GM23338 (cell line): ENCODE measurements around the gene CAPS. TPM values are rescaled to one million over a fixed set of nuclear protein-coding genes. Genes with fewer than 3 reads are reported as not detected.

Experiments used
- ATAC-seq: fragments of 200-7000 bp; cut with Tn5 transposase; 3 replicates; pipeline ENCODE4 v1.9.1; 2020
- DNase-seq: peaks from one replicate; pipeline ENCODE4 v3.0.0-alpha.2; 2015; ENCODE audit warnings: low spot score
- H2AFZ ChIP-seq: fragments of 200-600 bp; sonication (generic); 2 replicates; pipeline ENCODE4 v1.8.0; 2016; ENCODE audit warnings: antibody characterized with exemption, mild to moderate bottlenecking, moderate library complexity
- H3F3A ChIP-seq: fragments of 200-600 bp; sonication (generic); replicated peaks from 2 replicates; pipeline ENCODE4 v1.8.0; 2017; ENCODE audit warnings: antibody characterized with exemption, mixed run types, low read depth
- H3K27ac ChIP-seq: fragments of 200-600 bp; sonication (generic); 2 replicates; pipeline ENCODE4 v1.6.1; 2016; ENCODE audit warnings: low read depth
- H3K27me3 ChIP-seq: fragments of 200-600 bp; sonication (generic); 2 replicates; pipeline ENCODE4 v1.8.0; 2016; ENCODE audit warnings: mild to moderate bottlenecking, mixed run types, moderate library complexity; ENCODE audit not compliant: insufficient read depth
- H3K36me3 ChIP-seq: fragments of 200-600 bp; sonication (generic); 2 replicates; pipeline ENCODE4 v1.8.0; 2016; ENCODE audit warnings: mild to moderate bottlenecking; ENCODE audit not compliant: insufficient read depth
- H3K4me1 ChIP-seq: fragments of 200-600 bp; sonication (generic); 2 replicates; pipeline ENCODE4 v1.8.0; 2016; ENCODE audit warnings: mild to moderate bottlenecking, moderate library complexity; ENCODE audit not compliant: insufficient read depth
- H3K4me2 ChIP-seq: fragments of 200-600 bp; sonication (generic); 2 replicates; pipeline ENCODE4 v1.7.1; 2017; ENCODE audit warnings: mixed run types
- H3K4me3 ChIP-seq: fragments of 200-600 bp; sonication (generic); 2 replicates; pipeline ENCODE4 v1.6.1; 2016; ENCODE audit warnings: mixed run types
- H3K79me2 ChIP-seq: fragments of 200-600 bp; sonication (generic); replicated peaks from 2 replicates; pipeline ENCODE4 v1.8.0; 2017; ENCODE audit warnings: mild to moderate bottlenecking; ENCODE audit not compliant: insufficient read depth
- H3K9me2 ChIP-seq: fragments of 200-600 bp; sonication (generic); 2 replicates; pipeline ENCODE4 v1.8.0; 2017; ENCODE audit not compliant: insufficient read depth
- H4K20me1 ChIP-seq: fragments of 200-600 bp; sonication (generic); replicated peaks from 2 replicates; pipeline ENCODE4 v1.8.0; 2017; ENCODE audit warnings: mild to moderate bottlenecking; ENCODE audit not compliant: insufficient read depth
- H3K27ac Mint-ChIP-seq: 2 replicates; pipeline ENCODE4 v1.8.0; 2020; ENCODE audit warnings: inconsistent platforms, mild to moderate bottlenecking, moderate library complexity, mixed read lengths
- H3K27me3 Mint-ChIP-seq: 3 replicates; pipeline ENCODE4 v1.8.0; 2022; ENCODE audit warnings: low read depth, mild to moderate bottlenecking, moderate library complexity, mixed read lengths, inconsistent platforms; ENCODE audit not compliant: insufficient read depth, poor library complexity
- H3K36me3 Mint-ChIP-seq: 3 replicates; pipeline ENCODE4 v1.8.0; 2021; ENCODE audit warnings: low read depth, mild to moderate bottlenecking, inconsistent platforms, moderate library complexity, mixed read lengths
- H3K4me1 Mint-ChIP-seq: 3 replicates; pipeline ENCODE4 v1.8.0; 2020; ENCODE audit warnings: mild to moderate bottlenecking, inconsistent platforms, mixed read lengths
- H3K4me3 Mint-ChIP-seq: 3 replicates; pipeline ENCODE4 v1.8.0; 2021; ENCODE audit warnings: moderate library complexity, mild to moderate bottlenecking, inconsistent platforms, mixed read lengths
- H3K9me3 Mint-ChIP-seq: 3 replicates; pipeline ENCODE4 v1.8.0; 2020; ENCODE audit warnings: moderate library complexity, mild to moderate bottlenecking, inconsistent platforms, mixed read lengths
- CREB1 ChIP-seq: fragments of 250-450 bp; sonication (Bioruptor Pico); IDR thresholded peaks from 2 replicates; pipeline ENCODE4 v1.5.0; 2020; ENCODE audit warnings: low read depth, mild to moderate bottlenecking, moderate library complexity
- CTCF ChIP-seq, 2 experiments: fragments of 200-600 bp in 1 of 2; sonication (generic) in 1 of 2; conservative IDR thresholded peaks; 2 replicates each; pipeline versions ENCODE4 v1.5.1 to v1.6.1; 2016 to 2017; ENCODE audit warnings: antibody characterized with exemption in 2 of 2, low read depth in 2 of 2, mild to moderate bottlenecking in 2 of 2, moderate library complexity in 1 of 2
- ETS1 ChIP-seq: IDR thresholded peaks from 2 replicates; pipeline ENCODE4 v1.6.1; 2016; ENCODE audit warnings: antibody characterized with exemption
- EZH2 ChIP-seq: fragments of 200-600 bp; sonication (generic); IDR thresholded peaks from one replicate; pipeline ENCODE4 v1.8.0; 2017; ENCODE audit warnings: antibody characterized with exemption, mild to moderate bottlenecking, low read depth; ENCODE audit not compliant: unreplicated experiment
- EZH2phosphoT487 ChIP-seq: fragments of 200-600 bp; sonication (generic); IDR thresholded peaks from one replicate; pipeline ENCODE4 v1.8.1; 2018; ENCODE audit warnings: antibody characterized with exemption; ENCODE audit not compliant: unreplicated experiment
- NANOG ChIP-seq: IDR thresholded peaks from 2 replicates; pipeline ENCODE4 v1.6.1; 2016; ENCODE audit warnings: antibody characterized with exemption, borderline replicate concordance
- POLR2AphosphoS5 ChIP-seq: IDR thresholded peaks from 2 replicates; pipeline ENCODE4 v1.6.1; 2016; ENCODE audit warnings: antibody characterized with exemption, low read depth
- STAT1 ChIP-seq: IDR thresholded peaks from one replicate; pipeline ENCODE4 v1.6.1; 2016; ENCODE audit warnings: antibody characterized with exemption; ENCODE audit not compliant: unreplicated experiment
- ZNF114 ChIP-seq: fragments of 250-450 bp; sonication (Bioruptor Pico); IDR thresholded peaks from 2 replicates; pipeline ENCODE4 v1.5.0; 2020; ENCODE audit warnings: mild to moderate bottlenecking, moderate library complexity
- ZNF331 ChIP-seq: fragments of 250-450 bp; sonication (Bioruptor Pico); IDR thresholded peaks from 2 replicates; pipeline ENCODE4 v1.5.0; 2020; ENCODE audit warnings: low read depth, mild to moderate bottlenecking, moderate library complexity
- polyA plus RNA-seq: library from polyadenylated mRNA; unstranded; fragments of >200 nt; fragmentation: Nextera tagmentation; extraction: Ambion mirVana; gene quantifications from 2 replicates; pipeline ENCODE4 v1.2.1, GENCODE V29; 2016
- total RNA-seq: library from RNA; depleted of rRNA; stranded (reverse); fragments of >200 nt; shearing (Covaris generic); gene quantifications from 2 replicates; pipeline ENCODE4 v1.2.3, GENCODE V29; 2014
- TF ChIP-seq, protein P1 (sequence below): fragments of 250-450 bp; sonication (Bioruptor Pico); IDR thresholded peaks from 2 replicates; pipeline ENCODE4 v1.5.0; 2020; ENCODE audit warnings: mild to moderate bottlenecking, moderate library complexity

The CAPS gene
- total and polyA plus RNA-seq, 2 experiments from 2014 or later: 1.5 to 3.2 TPM

GRCh38 chr19:5889288-5889971, 24.6 kb upstream of the CAPS start:
- Histone ChIP-seq H3F3A (no peaks in the 10 kb centered on the region), H3K27ac (no peak overlapping the region), H4K20me1 (no peaks in the 10 kb centered on the region; the same call in 1 of the 2 replicates), H3K9me2 (no peaks in the 10 kb centered on the region), H3K79me2 (no peaks in the 10 kb centered on the region), H3K4me2 (no peak overlapping the region), H3K27me3 (no peaks in the 10 kb centered on the region), H3K4me3 (no peak overlapping the region), H3K4me1 (peaks cover 4% of the 10 kb centered on the region; the same call in 1 of the 2 replicates), H3K36me3 (no peaks in the 10 kb centered on the region), H2AFZ (no peak overlapping the region)
- no peaks in the 10 kb centered on the region for H3K9me3 Mint-ChIP-seq
- H3K27me3 Mint-ChIP-seq: peaks cover 10% of the 10 kb centered on the region
- H3K27ac Mint-ChIP-seq: no peak overlapping the region
- no peak overlapping the region for H3K4me3 Mint-ChIP-seq
- DNase-seq (no peak), ATAC-seq (no peak)
- TF ChIP-seq CREB1 (CRISPR knock-in tag): no peak
- TF ChIP-seq, protein P1, sequence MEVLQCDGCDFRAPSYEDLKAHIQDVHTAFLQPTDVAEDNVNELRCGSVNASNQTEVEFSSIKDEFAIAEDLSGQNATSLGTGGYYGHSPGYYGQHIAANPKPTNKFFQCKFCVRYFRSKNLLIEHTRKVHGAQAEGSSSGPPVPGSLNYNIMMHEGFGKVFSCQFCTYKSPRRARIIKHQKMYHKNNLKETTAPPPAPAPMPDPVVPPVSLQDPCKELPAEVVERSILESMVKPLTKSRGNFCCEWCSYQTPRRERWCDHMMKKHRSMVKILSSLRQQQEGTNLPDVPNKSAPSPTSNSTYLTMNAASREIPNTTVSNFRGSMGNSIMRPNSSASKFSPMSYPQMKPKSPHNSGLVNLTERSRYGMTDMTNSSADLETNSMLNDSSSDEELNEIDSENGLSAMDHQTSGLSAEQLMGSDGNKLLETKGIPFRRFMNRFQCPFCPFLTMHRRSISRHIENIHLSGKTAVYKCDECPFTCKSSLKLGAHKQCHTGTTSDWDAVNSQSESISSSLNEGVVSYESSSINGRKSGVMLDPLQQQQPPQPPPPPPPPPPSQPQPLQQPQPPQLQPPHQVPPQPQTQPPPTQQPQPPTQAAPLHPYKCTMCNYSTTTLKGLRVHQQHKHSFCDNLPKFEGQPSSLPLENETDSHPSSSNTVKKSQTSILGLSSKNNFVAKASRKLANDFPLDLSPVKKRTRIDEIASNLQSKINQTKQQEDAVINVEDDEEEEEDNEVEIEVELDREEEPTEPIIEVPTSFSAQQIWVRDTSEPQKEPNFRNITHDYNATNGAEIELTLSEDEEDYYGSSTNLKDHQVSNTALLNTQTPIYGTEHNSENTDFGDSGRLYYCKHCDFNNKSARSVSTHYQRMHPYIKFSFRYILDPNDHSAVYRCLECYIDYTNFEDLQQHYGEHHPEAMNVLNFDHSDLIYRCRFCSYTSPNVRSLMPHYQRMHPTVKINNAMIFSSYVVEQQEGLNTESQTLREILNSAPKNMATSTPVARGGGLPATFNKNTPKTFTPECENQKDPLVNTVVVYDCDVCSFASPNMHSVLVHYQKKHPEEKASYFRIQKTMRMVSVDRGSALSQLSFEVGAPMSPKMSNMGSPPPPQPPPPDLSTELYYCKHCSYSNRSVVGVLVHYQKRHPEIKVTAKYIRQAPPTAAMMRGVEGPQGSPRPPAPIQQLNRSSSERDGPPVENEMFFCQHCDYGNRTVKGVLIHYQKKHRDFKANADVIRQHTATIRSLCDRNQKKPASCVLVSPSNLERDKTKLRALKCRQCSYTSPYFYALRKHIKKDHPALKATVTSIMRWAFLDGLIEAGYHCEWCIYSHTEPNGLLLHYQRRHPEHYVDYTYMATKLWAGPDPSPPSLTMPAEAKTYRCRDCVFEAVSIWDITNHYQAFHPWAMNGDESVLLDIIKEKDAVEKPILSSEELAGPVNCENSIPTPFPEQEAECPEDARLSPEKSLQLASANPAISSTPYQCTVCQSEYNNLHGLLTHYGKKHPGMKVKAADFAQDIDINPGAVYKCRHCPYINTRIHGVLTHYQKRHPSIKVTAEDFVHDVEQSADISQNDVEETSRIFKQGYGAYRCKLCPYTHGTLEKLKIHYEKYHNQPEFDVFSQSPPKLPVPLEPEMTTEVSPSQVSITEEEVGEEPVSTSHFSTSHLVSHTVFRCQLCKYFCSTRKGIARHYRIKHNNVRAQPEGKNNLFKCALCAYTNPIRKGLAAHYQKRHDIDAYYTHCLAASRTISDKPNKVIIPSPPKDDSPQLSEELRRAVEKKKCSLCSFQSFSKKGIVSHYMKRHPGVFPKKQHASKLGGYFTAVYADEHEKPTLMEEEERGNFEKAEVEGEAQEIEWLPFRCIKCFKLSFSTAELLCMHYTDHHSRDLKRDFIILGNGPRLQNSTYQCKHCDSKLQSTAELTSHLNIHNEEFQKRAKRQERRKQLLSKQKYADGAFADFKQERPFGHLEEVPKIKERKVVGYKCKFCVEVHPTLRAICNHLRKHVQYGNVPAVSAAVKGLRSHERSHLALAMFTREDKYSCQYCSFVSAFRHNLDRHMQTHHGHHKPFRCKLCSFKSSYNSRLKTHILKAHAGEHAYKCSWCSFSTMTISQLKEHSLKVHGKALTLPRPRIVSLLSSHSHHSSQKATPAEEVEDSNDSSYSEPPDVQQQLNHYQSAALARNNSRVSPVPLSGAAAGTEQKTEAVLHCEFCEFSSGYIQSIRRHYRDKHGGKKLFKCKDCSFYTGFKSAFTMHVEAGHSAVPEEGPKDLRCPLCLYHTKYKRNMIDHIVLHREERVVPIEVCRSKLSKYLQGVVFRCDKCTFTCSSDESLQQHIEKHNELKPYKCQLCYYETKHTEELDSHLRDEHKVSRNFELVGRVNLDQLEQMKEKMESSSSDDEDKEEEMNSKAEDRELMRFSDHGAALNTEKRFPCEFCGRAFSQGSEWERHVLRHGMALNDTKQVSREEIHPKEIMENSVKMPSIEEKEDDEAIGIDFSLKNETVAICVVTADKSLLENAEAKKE (CRISPR knock-in tag): no peak
- TF ChIP-seq ZNF331 (CRISPR knock-in tag): no peak
- no peak for TF ChIP-seq CTCF (conservative IDR thresholded peaks at IDR 0.05; ENCODE audit: low read depth in 2 of 2)
- TF ChIP-seq ZNF114: no peak
- no peak for TF ChIP-seq ETS1
- TF ChIP-seq NANOG: no peak
- TF ChIP-seq EZH2: no peak
- no peak for TF ChIP-seq EZH2phosphoT487
- no peak for TF ChIP-seq STAT1
- TF ChIP-seq POLR2AphosphoS5: no peak
- no peaks in the 10 kb centered on the region for H3K36me3 Mint-ChIP-seq
- no peaks in the 10 kb centered on the region; the same call in 1 of the 3 replicates for H3K4me1 Mint-ChIP-seq
